Pancreas (tissue), 10 donors: ENCODE data around the gene GPC1. TPM values are rescaled to one million over a fixed set of nuclear protein-coding genes. Genes with fewer than 3 reads are reported as not detected.
A peak's percentile ranks its signal among the peaks of the same experiment; 100 is the strongest.

Experiments used
- ATAC-seq, 4 donors: fragments of 200-7000 bp; cut with Tn5 transposase; one replicate each; pipeline versions ENCODE4 v1.8.0 to v1.9.1; 2020; ENCODE audit warnings: mild to moderate bottlenecking in 4 of 4, moderate library complexity in 4 of 4
- DNase-seq, 6 donors: peaks; one replicate each; pipeline ENCODE4 v3.0.0-alpha.2; 2020
- FAIRE-seq: peaks from 2 replicates; lab custom pipeline; 2012; peaks lifted over from hg19 to GRCh38; lab: Jason Lieb, UNC
- H3K27ac ChIP-seq, 4 donors: fragments of 200-600 bp; sonication (generic); 1 replicate in 3 of 4; 2 replicates in 1 of 4; pipeline versions ENCODE4 v1.5.0 to v1.8.0; 2020
- H3K27me3 ChIP-seq, 4 donors: fragments of 200-600 bp; one replicate each; pipeline ENCODE4 v1.8.0; 2021
- H3K36me3 ChIP-seq, 3 donors: fragments of 200-600 bp; sonication (generic) in 1 of 3; one replicate each; pipeline versions ENCODE4 v1.5.0 to v1.8.0; 2020 to 2021
- H3K4me1 ChIP-seq, 3 donors: fragments of 200-600 bp; one replicate each; pipeline ENCODE4 v1.8.0; 2021
- H3K4me3 ChIP-seq, 4 donors: fragments of 200-600 bp; sonication (generic) in 2 of 4; one replicate each; pipeline versions ENCODE4 v1.5.0 to v1.8.0; 2020 to 2021
- H3K9me3 ChIP-seq, 4 donors: fragments of 200-600 bp; one replicate each; pipeline ENCODE4 v1.8.0; 2021
- CTCF ChIP-seq, 4 donors: fragments of 200-600 bp; sonication (generic) in 3 of 4; IDR thresholded peaks; one replicate each; pipeline versions ENCODE4 v1.5.0 to v1.8.0; 2021; ENCODE audit warnings: antibody characterized with exemption in 4 of 4
- WGBS, 2 donors: extraction: QIAGEN DNeasy Blood & Tissue Kit; methylation state at CpG; one replicate each; pipeline ENCODE4 v1.1.7; 2013; 5-methylcytosine and 5-hydroxymethylcytosine counted together
- intact Hi-C, 3 donors: fragments of 100-400 bp; cut with DNase I; formaldehyde crosslinking; loops; one replicate each; pipeline versions ENCODE4 v1.11.1 to v1.14.2; 2022
- polyA plus RNA-seq, 2 donors: library from polyadenylated mRNA; stranded (reverse); fragments of 200-250 nt; gene quantifications; one replicate each; pipeline ENCODE4 v1.2.3, GENCODE V29; 2013
- total RNA-seq, 6 donors: library from RNA; stranded (reverse); fragmentation: NEBNext Ultra II Directional in 4 of 6; extraction: Animal tissue kit (Norgen Biotek cat#: 25700) in 4 of 6; gene quantifications; one replicate each; pipeline versions ENCODE4 v1.2.1 to v1.2.4, GENCODE V29; 2021 to 2023
- donor health status: healthy with polysubstance abuse.
- donor health status: DM: no; HTN: no; CAD: no; lungs with moderate emphysema.
- donor health status: DM: no; HTN: no; CAD: no.
- donor health status: control.
- donor health status: control.
- donor health status: Bipolar disorder and iron deficiency.
- donor health status: DM: yes; HTN: yes; CAD: no.
- donor health status: DM: no; HTN: no; CAD: no.
- donor health status: DM: no; HTN: no; CAD: no.
- donor health status: DM: yes; HTN: yes; CAD: no.

Gene GPC1
- total and polyA plus RNA-seq, 8 donors = 11.7 to 37.6 (median 18.0) TPM

GRCh38 chr2:240440251-240440650, 4.8 kb downstream of the GPC1 start:
- no peak for FAIRE-seq
- H3K27ac ChIP-seq = no peak overlapping the region

GRCh38 chr2:240440704-240441320, 5.3 kb downstream of the GPC1 start:
- TF ChIP-seq CTCF (IDR thresholded peaks at IDR 0.05) = no peak
- Histone ChIP-seq H3K4me3 (no peak overlapping the region), H3K4me1 (peaks cover 0 to 11% (median 10%) of the 10 kb centered on the region in 3 donors), H3K9me3 (no peaks in the 10 kb centered on the region), H3K36me3 (no peaks in the 10 kb centered on the region), H3K27me3 (no peaks in the 10 kb centered on the region), H3K27ac (no peak overlapping the region)
- ATAC-seq = no peak
- DNase-seq = peak in 3 of 6 donors; percentile 32 to 74 (median 48)
- no peak for FAIRE-seq
- intact Hi-C loops = loop anchor here in 1 of 3 donors (10.0 kb wide), 1 partner anchor 216 kb away; no protein-coding TSS in a partner anchor
- 89 to 90% methylated on average over 17 to 18 of the region's 18 CpGs for WGBS, 2 donors

More at GRCh38 chr2:240440251-240440650, 4.8 kb downstream of the GPC1 start:
- WGBS, 2 donors = 92 to 95% methylated on average over 10 to 11 of the region's 12 CpGs
- intact Hi-C loops = loop anchor here in 1 of 3 donors (10.0 kb wide), 1 partner anchor 215 kb away; no protein-coding TSS in a partner anchor
- H3K36me3 ChIP-seq = no peaks in the 10 kb centered on the region
- H3K9me3 ChIP-seq = no peaks in the 10 kb centered on the region
- H3K4me3 ChIP-seq = no peak overlapping the region
- DNase-seq (peak in 1 of 6 donors; percentile 20), ATAC-seq (no peak)
- no peaks in the 10 kb centered on the region for H3K27me3 ChIP-seq
- no peak for TF ChIP-seq CTCF (IDR thresholded peaks at IDR 0.05)
- H3K4me1 ChIP-seq = peaks cover 0 to 11% (median 10%) of the 10 kb centered on the region in 3 donors

- intact Hi-C loops = loop anchor here in 1 of 3 donors (10.0 kb wide), 1 partner anchor 217 kb away; no protein-coding TSS in a partner anchor
- Histone ChIP-seq H3K9me3 (no peaks in the 10 kb centered on the region), H3K27ac (no peak overlapping the region), H3K36me3 (no peaks in the 10 kb centered on the region), H3K4me1 (peaks cover 0 to 10% (median 10%) of the 10 kb centered on the region in 3 donors), H3K27me3 (no peaks in the 10 kb centered on the region), H3K4me3 (no peak overlapping the region)
- ATAC-seq (no peak), FAIRE-seq (no peak), DNase-seq (peak in 2 of 6 donors; percentile 27 to 79)
- TF ChIP-seq CTCF (IDR thresholded peaks at IDR 0.05) = no peak
- WGBS, 2 donors = 90% methylated on average over 27 of the region's 27 CpGs
Measured at GRCh38 chr2:240441326-240441992, 6.0 kb downstream of the GPC1 start.

GRCh38 chr2:240441993-240442411, 6.5 kb downstream of the GPC1 start:
- intact Hi-C loops = loop anchor here in 1 of 3 donors (10.0 kb wide), 1 partner anchor 217 kb away; no protein-coding TSS in a partner anchor
- no peaks in the 10 kb centered on the region for H3K27me3 ChIP-seq
- ATAC-seq (no peak), DNase-seq (peak in 2 of 6 donors; percentile 30 to 78), FAIRE-seq (no peak)
- H3K27ac ChIP-seq = no peak overlapping the region
- H3K9me3 ChIP-seq = no peaks in the 10 kb centered on the region
- no peaks in the 10 kb centered on the region for H3K36me3 ChIP-seq
- no peak overlapping the region for H3K4me3 ChIP-seq
- WGBS, 2 donors = 86 to 93% methylated on average over 16 to 17 of the region's 17 CpGs
- H3K4me1 ChIP-seq = peaks cover 0 to 10% (median 5%) of the 10 kb centered on the region in 3 donors
- no peak for TF ChIP-seq CTCF (IDR thresholded peaks at IDR 0.05)
